ENCODE results near the gene VWA2. TPM values are rescaled to one million over a fixed set of nuclear protein-coding genes. Genes with fewer than 3 reads are reported as not detected.

VWA2 gene
- total RNA-seq, 1 experiment from 2014 or later = not detected

DNA sequence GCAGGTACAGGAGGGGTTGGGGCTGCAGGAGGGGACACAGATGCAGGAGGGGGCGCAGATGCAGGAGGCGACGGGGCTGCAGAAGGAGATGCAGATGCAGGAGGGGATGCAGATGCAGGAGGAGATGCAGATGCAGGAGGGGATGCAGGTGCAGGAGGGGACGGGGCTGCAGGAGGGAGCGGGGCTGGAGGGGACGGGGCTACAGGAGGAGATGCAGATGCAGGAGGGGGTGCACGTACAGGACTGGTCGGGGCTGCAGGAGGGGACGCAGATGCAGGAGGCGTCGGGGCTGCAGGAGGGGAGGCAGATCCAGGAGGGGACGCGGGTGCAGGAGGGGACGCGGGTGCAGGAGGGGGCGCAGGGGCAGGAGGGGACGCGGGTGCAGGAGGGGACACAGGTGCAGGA lies 66.5 kb downstream of the VWA2 start:
- Histone ChIP-seq H3K36me3 (ENCODE audit: insufficient read depth, low read length) (no peaks in the 10 kb centered on the region), H3K27me3 (ENCODE audit: low read length) (no peaks in the 10 kb centered on the region), H3K9me2 (replicated peaks; ENCODE audit: insufficient read depth, low read length) (no peaks in the 10 kb centered on the region), H3K4me2 (ENCODE audit: low read depth, low read length, poor library complexity, severe bottlenecking) (no peak overlapping the region), H3K9me3 (ENCODE audit: low read length) (no peaks in the 10 kb centered on the region), H3K9ac (ENCODE audit: low read length) (no peak overlapping the region), H2AFZ (ENCODE audit: low read length) (no peak overlapping the region), H3K79me2 (ENCODE audit: low read length) (no peaks in the 10 kb centered on the region), H4K20me1 (ENCODE audit: insufficient read depth, low read depth, low read length) (no peaks in the 10 kb centered on the region), H3K4me3 (ENCODE audit: low read length) (no peak overlapping the region), H3K27ac (ENCODE audit: low read length) (no peak overlapping the region), H3K4me1 (ENCODE audit: low read length) (peaks cover 8% of the 10 kb centered on the region)
- DNase-seq = no peak

DNA sequence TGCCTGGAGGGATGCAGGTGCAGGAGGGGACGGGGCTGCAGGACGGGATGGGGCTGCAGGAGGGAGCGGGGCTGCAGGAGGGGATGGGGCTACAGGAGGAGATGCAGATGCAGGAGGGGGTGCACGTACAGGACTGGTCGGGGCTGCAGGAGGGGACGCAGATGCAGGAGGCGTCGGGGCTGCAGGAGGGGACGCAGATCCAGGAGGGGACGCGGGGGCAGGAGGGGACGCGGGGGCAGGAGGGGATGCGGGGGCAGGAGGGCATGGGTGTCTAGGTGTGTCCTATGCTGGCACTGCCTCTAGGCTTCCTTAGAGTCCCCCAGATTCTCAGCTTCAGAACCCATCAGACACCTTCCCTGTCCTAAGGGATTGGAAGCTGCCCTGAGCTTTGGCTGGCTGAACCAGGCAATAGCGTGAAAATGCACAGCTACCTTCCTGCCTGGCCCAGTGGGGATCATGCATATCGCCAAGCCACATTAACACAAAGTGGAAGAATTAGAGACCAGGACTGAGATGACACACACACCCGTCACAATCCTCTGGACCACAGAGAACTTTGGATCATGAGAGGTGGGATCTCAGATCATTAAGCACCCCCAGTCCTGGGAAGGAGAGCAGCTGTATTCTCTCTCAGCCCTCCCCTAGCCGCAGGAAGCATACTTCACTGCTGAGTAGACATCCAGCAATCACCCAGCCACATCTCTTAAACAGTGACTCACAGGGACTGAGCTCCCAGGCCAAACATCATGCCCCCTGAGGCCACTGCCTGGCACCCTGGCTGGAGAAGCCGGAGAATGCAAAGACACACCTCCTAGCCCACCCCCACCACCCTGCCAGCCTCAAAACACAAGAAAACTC lies 67.3 kb downstream of the VWA2 start:
- Histone ChIP-seq H3K4me3 (ENCODE audit: low read length) (no peak overlapping the region), H3K4me1 (ENCODE audit: low read length) (peaks cover 8% of the 10 kb centered on the region), H4K20me1 (ENCODE audit: insufficient read depth, low read depth, low read length) (no peaks in the 10 kb centered on the region), H3K36me3 (ENCODE audit: insufficient read depth, low read length) (no peaks in the 10 kb centered on the region), H3K9me2 (replicated peaks; ENCODE audit: insufficient read depth, low read length) (no peaks in the 10 kb centered on the region), H3K9ac (ENCODE audit: low read length) (no peak overlapping the region), H3K27ac (ENCODE audit: low read length) (no peak overlapping the region), H3K9me3 (ENCODE audit: low read length) (no peaks in the 10 kb centered on the region), H2AFZ (ENCODE audit: low read length) (no peak overlapping the region), H3K4me2 (ENCODE audit: low read depth, low read length, poor library complexity, severe bottlenecking) (no peak overlapping the region), H3K79me2 (ENCODE audit: low read length) (no peaks in the 10 kb centered on the region), H3K27me3 (ENCODE audit: low read length) (no peaks in the 10 kb centered on the region)
- DNase-seq = no peak

- DNase-seq = no peak
- no peaks in the 10 kb centered on the region for H3K36me3 ChIP-seq (ENCODE audit: insufficient read depth, low read length)
Observed at GRCh38 chr10:114307731-114308130, 68.7 kb downstream of the VWA2 start.

GRCh38 chr10:114308531-114309363 lies 69.7 kb downstream of the VWA2 start:
- no peaks in the 10 kb centered on the region for H4K20me1 ChIP-seq (ENCODE audit: insufficient read depth, low read depth, low read length)
- H3K9me2 ChIP-seq (replicated peaks; ENCODE audit: insufficient read depth, low read length) = no peaks in the 10 kb centered on the region
- H3K4me2 ChIP-seq (ENCODE audit: low read depth, low read length, poor library complexity, severe bottlenecking) = no peak overlapping the region
- H3K9me3 ChIP-seq (ENCODE audit: low read length) = no peaks in the 10 kb centered on the region
- no peak overlapping the region for H2AFZ ChIP-seq (ENCODE audit: low read length)
- no peaks in the 10 kb centered on the region for H3K79me2 ChIP-seq (ENCODE audit: low read length)
- H3K36me3 ChIP-seq (ENCODE audit: insufficient read depth, low read length) = no peaks in the 10 kb centered on the region
- H3K9ac ChIP-seq (ENCODE audit: low read length) = no peak overlapping the region
- no peak overlapping the region for H3K27ac ChIP-seq (ENCODE audit: low read length)
- DNase-seq = no peak
- no peaks in the 10 kb centered on the region for H3K27me3 ChIP-seq (ENCODE audit: low read length)
- peaks cover 8% of the 10 kb centered on the region for H3K4me1 ChIP-seq (ENCODE audit: low read length)
- H3K4me3 ChIP-seq (ENCODE audit: low read length) = no peak overlapping the region

More at GRCh38 chr10:114307731-114308130, 68.7 kb downstream of the VWA2 start:
- Histone ChIP-seq H3K27me3 (ENCODE audit: low read length) (no peaks in the 10 kb centered on the region), H3K4me2 (ENCODE audit: low read depth, low read length, poor library complexity, severe bottlenecking) (no peak overlapping the region), H3K27ac (ENCODE audit: low read length) (no peak overlapping the region), H3K79me2 (ENCODE audit: low read length) (no peaks in the 10 kb centered on the region), H3K4me3 (ENCODE audit: low read length) (no peak overlapping the region), H3K4me1 (ENCODE audit: low read length) (peaks cover 8% of the 10 kb centered on the region), H4K20me1 (ENCODE audit: insufficient read depth, low read depth, low read length) (no peaks in the 10 kb centered on the region), H3K9me2 (replicated peaks; ENCODE audit: insufficient read depth, low read length) (no peaks in the 10 kb centered on the region), H3K9ac (ENCODE audit: low read length) (no peak overlapping the region), H2AFZ (ENCODE audit: low read length) (no peak overlapping the region), H3K9me3 (ENCODE audit: low read length) (no peaks in the 10 kb centered on the region)

DNA sequence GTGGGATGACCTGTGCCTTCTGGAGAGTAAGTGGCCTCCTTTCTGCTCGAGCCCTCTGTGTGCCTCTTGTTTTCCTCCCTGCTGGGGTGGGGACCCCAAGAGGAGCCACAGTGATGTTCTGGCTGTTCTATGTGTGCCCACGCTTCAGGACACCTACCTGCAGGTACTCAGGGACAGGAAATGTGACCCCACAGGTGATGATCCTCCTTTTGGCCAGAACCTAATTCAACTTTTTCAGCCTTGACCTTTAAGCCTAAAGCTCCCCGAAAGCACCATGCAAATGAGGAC lies 70.3 kb downstream of the VWA2 start:
- DNase-seq = no peak

GRCh38 chr10:114310346-114310745 lies 71.3 kb downstream of the VWA2 start:
- Histone ChIP-seq H3K4me1 (ENCODE audit: low read length) (no peaks in the 10 kb centered on the region), H3K9ac (ENCODE audit: low read length) (no peak overlapping the region), H3K4me3 (ENCODE audit: low read length) (no peak overlapping the region), H4K20me1 (ENCODE audit: insufficient read depth, low read depth, low read length) (no peaks in the 10 kb centered on the region), H3K27ac (ENCODE audit: low read length) (no peak overlapping the region), H3K9me3 (ENCODE audit: low read length) (no peaks in the 10 kb centered on the region), H3K36me3 (ENCODE audit: insufficient read depth, low read length) (no peaks in the 10 kb centered on the region), H3K79me2 (ENCODE audit: low read length) (no peaks in the 10 kb centered on the region), H3K27me3 (ENCODE audit: low read length) (no peaks in the 10 kb centered on the region), H2AFZ (ENCODE audit: low read length) (no peak overlapping the region), H3K4me2 (ENCODE audit: low read depth, low read length, poor library complexity, severe bottlenecking) (no peak overlapping the region), H3K9me2 (replicated peaks; ENCODE audit: insufficient read depth, low read length) (no peaks in the 10 kb centered on the region)
- no peak for DNase-seq

More for the DNA sequence above, 70.3 kb downstream of the VWA2 start:
- Histone ChIP-seq H3K4me2 (ENCODE audit: low read depth, low read length, poor library complexity, severe bottlenecking) (no peak overlapping the region), H3K79me2 (ENCODE audit: low read length) (no peaks in the 10 kb centered on the region), H3K27me3 (ENCODE audit: low read length) (no peaks in the 10 kb centered on the region), H3K36me3 (ENCODE audit: insufficient read depth, low read length) (no peaks in the 10 kb centered on the region), H4K20me1 (ENCODE audit: insufficient read depth, low read depth, low read length) (no peaks in the 10 kb centered on the region), H3K9me3 (ENCODE audit: low read length) (no peaks in the 10 kb centered on the region), H2AFZ (ENCODE audit: low read length) (no peak overlapping the region), H3K9me2 (replicated peaks; ENCODE audit: insufficient read depth, low read length) (no peaks in the 10 kb centered on the region), H3K27ac (ENCODE audit: low read length) (no peak overlapping the region), H3K4me3 (ENCODE audit: low read length) (no peak overlapping the region), H3K9ac (ENCODE audit: low read length) (no peak overlapping the region), H3K4me1 (ENCODE audit: low read length) (peaks cover 5% of the 10 kb centered on the region)

DNA sequence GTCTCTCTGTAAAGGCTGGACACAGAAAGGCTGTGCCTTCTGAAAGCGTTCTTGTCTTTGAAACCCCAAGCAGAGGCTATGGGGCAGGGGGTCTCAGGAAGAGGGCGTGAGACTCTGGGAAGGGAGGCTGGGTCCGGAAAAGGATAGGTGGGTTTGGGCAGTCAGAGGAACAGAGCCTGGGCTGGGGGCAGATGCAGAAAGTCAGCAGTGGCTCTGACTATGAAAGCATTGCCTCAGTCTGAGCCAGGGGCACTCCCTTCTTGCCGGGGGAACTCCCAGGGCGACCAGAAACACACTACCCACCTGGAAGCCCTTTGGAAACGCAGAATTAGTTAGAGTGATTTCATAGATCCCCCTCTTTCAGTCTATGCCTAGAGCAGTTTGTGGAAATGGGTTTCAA lies 72.0 kb downstream of the VWA2 start:
- H3K27ac ChIP-seq (ENCODE audit: low read length) = no peak overlapping the region
- DNase-seq = no peak
- H3K27me3 ChIP-seq (ENCODE audit: low read length) = no peaks in the 10 kb centered on the region
- H3K4me3 ChIP-seq (ENCODE audit: low read length) = no peak overlapping the region
- no peak overlapping the region for H2AFZ ChIP-seq (ENCODE audit: low read length)
- no peaks in the 10 kb centered on the region for H3K9me2 ChIP-seq (replicated peaks; ENCODE audit: insufficient read depth, low read length)
- H3K9me3 ChIP-seq (ENCODE audit: low read length) = no peaks in the 10 kb centered on the region
- H3K4me1 ChIP-seq (ENCODE audit: low read length) = no peaks in the 10 kb centered on the region
- no peaks in the 10 kb centered on the region for H4K20me1 ChIP-seq (ENCODE audit: insufficient read depth, low read depth, low read length)
- H3K79me2 ChIP-seq (ENCODE audit: low read length) = no peaks in the 10 kb centered on the region
- H3K4me2 ChIP-seq (ENCODE audit: low read depth, low read length, poor library complexity, severe bottlenecking) = no peak overlapping the region
- H3K9ac ChIP-seq (ENCODE audit: low read length) = no peak overlapping the region
- H3K36me3 ChIP-seq (ENCODE audit: insufficient read depth, low read length) = no peaks in the 10 kb centered on the region

DNA sequence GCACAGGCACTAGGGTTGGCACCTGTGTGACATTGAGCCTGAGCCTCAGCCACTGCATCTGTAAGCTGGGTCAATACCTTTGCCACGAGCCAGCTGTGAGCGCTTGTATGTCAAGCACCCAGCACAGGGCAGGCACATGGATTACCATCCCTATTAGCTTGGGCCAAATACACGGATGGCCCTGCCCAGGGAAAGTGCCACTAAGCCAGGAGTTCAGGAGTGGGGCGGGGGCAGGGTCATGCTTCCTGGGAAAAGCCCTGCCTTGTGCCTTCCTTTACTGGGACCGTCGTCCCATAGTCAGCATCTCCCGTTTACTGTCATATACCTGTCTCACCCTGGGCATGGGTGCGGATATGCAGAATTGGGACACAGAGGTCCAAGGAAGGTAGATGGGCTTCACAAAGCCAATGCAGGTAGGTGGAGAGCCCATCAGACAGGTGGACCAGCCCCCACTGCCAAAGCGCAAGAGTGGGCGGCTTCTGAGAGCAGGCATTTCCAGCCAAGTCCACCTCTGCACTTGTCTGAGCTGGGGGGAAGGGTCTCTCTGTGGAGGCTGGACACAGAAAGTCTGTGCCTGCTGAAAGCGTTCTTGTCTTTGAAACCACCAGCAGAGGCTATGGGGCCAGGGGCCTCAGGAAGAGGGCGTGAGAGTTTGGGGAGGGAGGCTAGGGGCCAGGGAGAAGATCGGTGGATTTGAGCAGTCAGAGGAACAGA lies 72.6 kb downstream of the VWA2 start:
- H3K27ac ChIP-seq (ENCODE audit: low read length) = no peak overlapping the region
- no peak for DNase-seq
- no peaks in the 10 kb centered on the region for H3K9me2 ChIP-seq (replicated peaks; ENCODE audit: insufficient read depth, low read length)
- no peaks in the 10 kb centered on the region for H3K9me3 ChIP-seq (ENCODE audit: low read length)
- no peak overlapping the region for H2AFZ ChIP-seq (ENCODE audit: low read length)
- H3K4me2 ChIP-seq (ENCODE audit: low read depth, low read length, poor library complexity, severe bottlenecking) = no peak overlapping the region
- no peak overlapping the region for H3K9ac ChIP-seq (ENCODE audit: low read length)
- no peaks in the 10 kb centered on the region for H3K27me3 ChIP-seq (ENCODE audit: low read length)
- no peaks in the 10 kb centered on the region for H3K4me1 ChIP-seq (ENCODE audit: low read length)
- no peaks in the 10 kb centered on the region for H3K36me3 ChIP-seq (ENCODE audit: insufficient read depth, low read length)
- H4K20me1 ChIP-seq (ENCODE audit: insufficient read depth, low read depth, low read length) = no peaks in the 10 kb centered on the region
- H3K4me3 ChIP-seq (ENCODE audit: low read length) = no peak overlapping the region
- H3K79me2 ChIP-seq (ENCODE audit: low read length) = no peaks in the 10 kb centered on the region

Measured in Karpas-422 (cell line).